LNCaP clone FGC (cell line): Measurements from ENCODE around the gene QPRT.

ENCODE experiments used
- DNase-seq: peaks from one replicate; pipeline ENCODE4 v3.0.0-alpha.2; 2011; ENCODE audit warnings: low read depth
- H3K4me3 ChIP-seq: 2 replicates; pipeline ENCODE4 v1.5.1; 2011; ENCODE audit warnings: mild to moderate bottlenecking, low read depth, low read length, control low read depth
- CTCF ChIP-seq: IDR thresholded peaks from 2 replicates; pipeline ENCODE4 v1.5.1; 2012; ENCODE audit warnings: mild to moderate bottlenecking; ENCODE audit not compliant: control insufficient read depth, insufficient read depth; ENCODE audit errors: extremely low read depth

Gene QPRT

GRCh38 chr16:29698042-29698441 lies 19.1 kb downstream of the QPRT start:
- no peak for TF ChIP-seq CTCF
- no peak for DNase-seq
- H3K4me3 ChIP-seq = no peak overlapping the region

- no peak overlapping the region for H3K4me3 ChIP-seq
- TF ChIP-seq CTCF = no peak
- DNase-seq = no peak
These were observed 19.7 kb downstream of the QPRT start for GRCh38 chr16:29698484-29699323.

GRCh38 chr16:29699324-29700219 lies 20.6 kb downstream of the QPRT start:
- no peak for DNase-seq
- H3K4me3 ChIP-seq = no peak overlapping the region
- TF ChIP-seq CTCF = no peak

- peak; percentile 86 for DNase-seq
- H3K4me3 ChIP-seq = no peak overlapping the region
- peak; percentile 89 for TF ChIP-seq CTCF
These were observed 21.4 kb downstream of the QPRT start for GRCh38 chr16:29700253-29700987.

- no peak overlapping the region for H3K4me3 ChIP-seq
- TF ChIP-seq CTCF = no peak
- DNase-seq = no peak
These were observed 22.2 kb downstream of the QPRT start for GRCh38 chr16:29701214-29701555.

GRCh38 chr16:29702269-29702668 lies 23.3 kb downstream of the QPRT start:
- no peak for DNase-seq
- H3K4me3 ChIP-seq = no peak overlapping the region
- no peak for TF ChIP-seq CTCF
